OCI-LY3 (cell line): ENCODE data around the gene CLEC2A.

ENCODE experiments used
- CTCF ChIP-seq: fragments of 200-600, 300-600 bp; sonication (generic); IDR thresholded peaks from 2 replicates; pipeline ENCODE4 v1.5.1; 2014; ENCODE audit warnings: antibody characterized with exemption, low read length, low read depth
- EZH2phosphoT487 ChIP-seq: fragments of 200-600 bp; shearing (Covaris generic); IDR thresholded peaks from 2 replicates; pipeline ENCODE4 v1.6.1; 2018; ENCODE audit warnings: antibody characterized with exemption, mixed run types, low read depth

- no peak for TF ChIP-seq CTCF
- TF ChIP-seq EZH2phosphoT487, result no peak
Measured at GRCh38 chr12:9977916-9978315, 45.7 kb upstream of the CLEC2A start.
